Measurements from ENCODE around the gene PDE4DIP.
"Not testable (repeated sequence)": the region's sequence is repeated elsewhere in the genome, so short reads cannot be mapped to it uniquely, and the experiment has no call there.

Gene PDE4DIP

DNA sequence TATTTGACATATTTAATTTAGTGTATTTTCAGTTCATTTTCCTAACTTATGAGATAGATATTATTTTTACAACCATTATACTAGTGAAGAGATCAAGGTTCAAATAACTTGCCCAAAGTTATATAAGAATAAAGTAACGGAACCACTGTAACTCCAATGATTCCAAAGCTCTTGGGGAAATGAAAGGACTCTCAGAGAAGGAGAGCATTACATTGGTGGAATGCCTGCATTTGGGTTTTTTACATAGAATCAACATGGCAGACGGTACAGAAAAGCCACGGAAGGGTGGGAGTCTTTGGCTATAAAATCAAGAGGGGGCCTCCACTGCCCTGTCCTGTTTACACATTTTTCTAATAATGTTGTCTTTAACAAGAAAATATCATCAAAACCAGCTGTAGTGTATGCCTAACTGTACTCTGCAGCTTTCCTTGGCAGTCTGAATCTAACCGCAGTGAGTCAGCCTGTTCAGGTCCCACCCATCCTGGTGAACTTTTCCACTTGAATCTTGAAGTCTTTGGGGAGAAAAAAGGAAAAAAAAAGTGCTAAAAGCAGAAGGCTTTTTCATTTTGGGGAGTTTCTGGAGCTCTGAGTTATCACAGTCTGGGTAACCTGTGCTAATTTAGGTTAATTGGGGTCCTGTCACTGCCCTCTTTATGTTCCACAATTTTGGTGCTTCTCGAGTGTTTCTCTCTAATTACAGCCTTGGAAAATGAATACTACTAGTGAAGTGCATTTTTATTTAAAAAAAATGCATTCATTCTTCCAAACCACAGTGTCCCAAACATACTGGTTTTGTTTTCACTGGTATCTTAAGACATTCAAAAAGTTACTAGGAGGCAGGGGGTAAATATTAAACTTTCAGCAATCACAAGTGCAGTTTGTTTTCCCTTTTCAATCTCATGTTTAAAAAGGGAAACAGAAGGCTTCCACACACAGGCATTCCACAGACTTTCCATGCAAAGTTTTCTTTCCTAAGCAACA lies 30.5 kb downstream of the PDE4DIP start:
- not testable (repeated sequence) for DNase-seq

- not testable (repeated sequence) for DNase-seq
Observed at GRCh38 chr1:148879812-148880416, 35.7 kb downstream of the PDE4DIP start.

- not testable (repeated sequence) for DNase-seq
Observed at GRCh38 chr1:148881261-148881660, 37.0 kb downstream of the PDE4DIP start.

DNA sequence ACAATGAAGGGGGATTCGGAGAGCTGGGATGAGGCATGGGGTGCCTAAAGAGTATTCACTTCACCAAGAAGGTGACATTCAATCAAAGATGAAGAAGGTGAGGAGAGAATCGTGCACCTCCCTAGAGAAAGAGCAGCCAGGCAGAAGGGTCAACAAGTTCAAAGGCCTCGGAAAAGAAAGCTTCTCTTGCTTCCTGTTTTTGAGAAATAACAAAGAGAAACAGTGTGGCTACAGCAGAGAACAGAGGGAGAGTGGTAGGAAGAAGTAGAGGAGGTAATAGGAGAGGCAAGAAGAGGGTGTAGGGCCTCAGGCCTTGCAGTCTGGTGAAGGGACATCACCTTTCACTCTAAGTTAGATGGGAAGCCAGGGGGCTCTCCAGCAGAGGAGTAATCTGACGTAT lies 41.0 kb downstream of the PDE4DIP start:
- not testable (repeated sequence) for DNase-seq

GRCh38 chr1:148886293-148886692 lies 42.1 kb downstream of the PDE4DIP start:
- not testable (repeated sequence) for DNase-seq

DNA sequence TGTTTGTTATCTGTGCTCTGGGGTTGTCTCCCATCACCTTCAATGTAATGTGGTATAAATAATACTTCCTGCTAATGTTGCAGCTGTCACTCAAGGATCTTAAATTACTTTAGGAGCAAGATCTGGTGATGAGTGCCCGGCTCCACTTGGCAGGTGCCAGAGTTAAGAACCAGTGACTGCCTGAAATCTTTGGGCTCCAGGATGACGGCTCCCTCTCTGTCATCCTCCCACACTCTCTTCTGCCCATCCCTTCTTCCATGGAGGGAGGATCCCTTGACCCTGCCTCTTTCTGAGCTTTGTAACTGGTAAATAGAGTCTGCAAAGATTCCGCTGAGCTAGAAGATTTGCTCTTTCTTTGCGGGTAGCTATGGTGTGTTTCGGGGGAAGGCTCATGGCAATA lies 44.4 kb downstream of the PDE4DIP start:
- not testable (repeated sequence) for DNase-seq

DNA sequence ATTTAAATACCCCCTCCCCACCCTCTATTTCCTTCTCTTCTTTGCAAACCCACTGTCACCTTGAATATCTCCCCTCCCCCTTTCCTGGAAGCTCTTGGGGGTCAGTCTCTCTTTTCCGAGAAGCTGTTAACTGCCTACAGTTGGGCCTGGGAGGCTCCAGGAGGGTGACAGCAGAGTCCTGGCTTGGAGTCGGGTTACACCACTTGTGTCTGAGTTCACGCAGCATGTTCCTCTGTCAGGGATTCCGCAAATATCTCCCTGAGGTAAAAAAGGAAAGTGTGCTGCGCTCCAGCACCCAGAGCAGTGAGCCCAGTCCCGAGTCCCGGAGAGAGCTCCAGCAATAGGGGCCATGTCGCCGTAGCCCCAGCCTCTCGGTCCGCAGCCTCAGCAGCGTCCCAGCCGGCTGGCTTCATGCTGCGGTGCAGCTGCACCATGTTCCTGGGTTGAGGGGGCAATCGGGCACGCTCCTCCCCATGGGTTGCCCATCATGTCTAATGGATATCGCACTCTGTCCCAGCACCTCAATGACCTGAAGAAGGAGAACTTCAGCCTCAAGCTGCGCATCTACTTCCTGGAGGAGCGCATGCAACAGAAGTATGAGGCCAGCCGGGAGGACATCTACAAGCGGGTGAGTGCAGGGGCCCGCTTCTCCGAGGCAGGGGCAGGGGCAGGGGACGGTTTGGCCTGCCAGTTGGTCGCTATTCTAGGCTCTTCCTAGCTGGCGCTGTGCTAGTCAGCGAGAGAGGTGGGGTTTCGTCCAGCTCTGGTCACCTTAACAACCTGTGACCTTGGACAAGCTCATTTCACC lies 45.2 kb downstream of the PDE4DIP start:
- not testable (repeated sequence) for DNase-seq

- DNase-seq = not testable (repeated sequence)
Observed at GRCh38 chr1:148890075-148890568, 45.9 kb downstream of the PDE4DIP start.

DNA sequence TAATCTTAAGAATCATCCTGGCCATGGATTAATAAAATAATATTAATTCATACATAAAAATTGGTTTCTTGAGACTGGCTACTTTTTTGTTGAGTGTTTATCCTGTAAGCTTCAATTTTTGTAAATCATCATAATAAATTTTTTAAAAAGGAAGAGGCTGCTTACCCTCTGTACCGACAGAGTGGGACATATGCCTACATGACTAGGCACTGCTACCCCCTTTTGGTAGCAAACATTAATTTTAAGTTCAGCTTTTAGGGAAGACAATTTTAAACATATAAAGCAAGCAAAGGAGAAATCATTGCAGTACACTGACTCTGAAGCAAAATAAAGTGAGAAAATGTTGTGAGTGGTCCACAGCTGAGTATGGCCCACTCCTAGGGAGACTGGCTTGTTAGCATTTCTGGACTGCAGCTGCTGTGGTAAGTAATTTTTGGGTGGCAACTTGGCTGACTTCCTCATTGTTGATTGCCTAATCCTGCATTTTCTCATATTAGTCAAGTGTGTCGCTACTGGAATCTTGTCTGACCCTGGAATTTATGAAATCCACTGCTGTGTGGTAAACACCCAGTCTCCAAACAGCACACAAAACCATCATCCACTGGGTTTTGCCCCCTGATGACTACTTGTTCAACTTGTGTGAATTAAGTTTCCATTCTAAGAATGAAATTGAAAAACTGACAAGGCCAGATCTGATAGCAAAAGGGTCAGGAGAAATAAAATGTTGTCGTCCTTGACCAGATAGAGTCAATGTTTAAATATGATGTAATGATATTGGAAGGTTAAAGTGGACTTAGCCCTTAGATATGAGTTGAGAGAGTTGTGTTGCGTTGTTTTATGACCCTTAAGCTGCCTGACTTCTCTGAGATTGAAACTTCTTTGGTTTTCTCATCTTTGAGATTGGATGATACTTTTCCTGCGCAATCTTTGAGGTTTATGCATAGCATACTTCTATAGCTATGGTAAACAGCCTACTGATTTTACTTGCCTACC lies 50.4 kb downstream of the PDE4DIP start:
- DNase-seq = not testable (repeated sequence)

DNA sequence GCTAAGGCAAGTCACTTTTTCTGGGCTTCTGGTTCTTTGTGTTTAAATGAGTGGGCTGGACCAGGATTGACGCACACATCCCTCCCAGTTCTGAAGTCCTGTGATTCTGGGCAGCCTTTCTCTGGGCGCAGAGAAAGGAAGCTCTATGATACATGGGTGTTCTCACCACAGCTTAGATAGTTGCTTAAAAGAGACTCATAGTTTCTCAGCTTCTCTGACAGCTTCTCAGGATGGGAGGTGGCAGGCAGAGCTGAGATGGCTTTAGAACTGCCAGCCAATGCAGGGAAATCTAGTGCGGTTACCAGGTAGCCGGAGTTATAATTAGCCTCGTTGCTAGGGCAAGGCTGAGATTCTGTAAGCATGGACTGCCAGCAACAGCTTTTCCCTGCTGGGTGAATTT lies 55.8 kb downstream of the PDE4DIP start:
- DNase-seq = not testable (repeated sequence)

- not testable (repeated sequence) for DNase-seq
Observed at GRCh38 chr1:148900691-148901090, 56.5 kb downstream of the PDE4DIP start.

- DNase-seq = not testable (repeated sequence)
Observed at GRCh38 chr1:148901150-148901952, 57.1 kb downstream of the PDE4DIP start.

- not testable (repeated sequence) for DNase-seq
Observed at GRCh38 chr1:148901953-148902341, 57.7 kb downstream of the PDE4DIP start.

DNA sequence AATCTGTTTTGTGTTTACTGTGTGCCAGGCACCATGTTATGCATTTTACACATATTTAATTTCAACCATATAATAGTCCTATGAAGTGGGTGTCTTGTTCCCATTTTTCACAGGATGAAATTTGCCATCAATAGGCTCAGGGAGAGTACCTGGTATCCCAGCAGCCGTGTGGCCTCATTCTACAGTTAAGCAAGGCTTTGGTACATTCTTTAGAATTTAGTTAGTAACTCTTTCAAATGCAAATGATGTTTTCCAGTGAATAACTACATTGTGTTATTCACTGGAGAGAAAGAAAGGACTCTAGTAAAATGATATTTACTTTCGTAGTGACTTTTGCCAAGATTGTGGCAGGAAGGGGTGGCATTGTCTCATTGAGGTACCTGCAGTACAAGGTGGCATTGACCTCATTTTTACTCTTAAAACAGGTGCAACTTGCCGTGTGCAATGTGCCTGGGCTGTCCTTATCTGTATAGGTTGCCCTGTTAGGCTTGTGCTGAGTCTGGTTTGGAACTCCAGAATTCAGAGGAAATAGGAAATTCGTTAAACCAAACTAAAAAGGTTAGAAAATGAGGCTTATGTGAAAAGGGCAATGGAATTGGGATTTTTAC lies 65.1 kb downstream of the PDE4DIP start:
- not testable (repeated sequence) for DNase-seq

DNA sequence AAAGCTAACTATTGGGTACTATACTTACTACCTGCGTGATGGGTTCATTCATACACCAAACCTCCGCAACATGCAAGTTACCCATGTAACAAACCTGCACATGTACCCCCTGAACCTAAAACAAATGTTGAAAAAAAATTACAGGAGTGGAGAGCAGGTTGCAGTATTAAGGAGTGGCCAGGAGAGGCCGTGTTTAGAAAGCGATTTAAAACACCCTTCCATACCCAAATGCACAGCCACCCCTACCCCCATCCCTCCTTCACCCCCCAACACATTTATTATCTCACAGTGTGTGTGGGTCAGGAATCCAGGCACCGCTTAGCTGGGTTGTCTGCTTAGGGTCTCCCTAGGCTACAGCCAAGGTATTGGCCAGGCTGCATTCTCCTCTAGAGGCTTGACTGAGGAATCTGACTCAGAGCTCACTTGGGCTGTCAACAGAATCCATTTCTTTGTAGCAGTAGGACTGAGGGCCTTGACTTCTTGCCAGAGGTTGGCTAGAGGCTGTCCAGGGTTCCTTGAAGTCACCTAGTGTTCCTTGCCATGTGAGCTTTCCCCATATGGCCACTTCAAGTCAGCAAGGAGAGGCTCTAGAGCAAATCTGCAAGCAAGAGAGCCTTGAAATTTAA lies 67.2 kb downstream of the PDE4DIP start:
- not testable (repeated sequence) for DNase-seq

- not testable (repeated sequence) for DNase-seq
Observed at GRCh38 chr1:148916222-148916621, 72.0 kb downstream of the PDE4DIP start.

GRCh38 chr1:148916695-148917348 lies 72.6 kb downstream of the PDE4DIP start:
- not testable (repeated sequence) for DNase-seq

GRCh38 chr1:148918836-148919447 lies 74.7 kb downstream of the PDE4DIP start:
- DNase-seq = not testable (repeated sequence)

DNA sequence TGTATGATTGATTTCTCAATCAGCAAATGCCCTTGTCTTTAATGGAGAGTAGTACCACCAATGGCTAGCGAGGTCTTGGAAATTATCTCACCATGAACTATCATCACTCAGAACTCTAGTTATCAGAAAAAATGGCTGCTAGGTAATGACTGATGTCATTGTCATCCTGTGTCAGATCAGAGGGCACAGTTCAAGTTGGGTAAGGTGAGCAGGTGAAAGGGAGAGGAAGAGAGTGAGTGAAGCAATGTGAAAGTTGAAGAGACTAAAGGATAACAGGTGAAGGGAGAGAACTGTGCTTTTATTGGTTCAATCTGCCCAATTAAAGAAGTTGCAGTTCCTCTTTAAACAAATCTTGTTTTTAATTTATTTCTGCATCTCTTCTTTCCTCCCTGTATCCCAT lies 76.8 kb downstream of the PDE4DIP start:
- not testable (repeated sequence) for DNase-seq
